H1 (cell line): ENCODE measurements around the gene CYGB.

ENCODE experiments used
- EP300 ChIP-seq, 2 experiments: IDR thresholded peaks; 1 replicate in 1 of 2; 2 replicates in 1 of 2; pipeline ENCODE4 v1.6.1; 2011 to 2012; ENCODE audit warnings: low read depth in 2 of 2, low read length in 2 of 2, mild to moderate bottlenecking in 2 of 2, borderline replicate concordance in 1 of 2, inconsistent platforms in 1 of 2, moderate library complexity in 1 of 2
- HDAC2 ChIP-seq, 2 experiments: fragments of 300-600 bp in 1 of 2; sonication (generic) in 1 of 2; IDR thresholded peaks; 2 replicates each; pipeline ENCODE4 v1.6.1; 2011 to 2012; ENCODE audit warnings: low read depth in 2 of 2, low read length in 2 of 2, mild to moderate bottlenecking in 2 of 2, moderate library complexity in 2 of 2, borderline replicate concordance in 1 of 2, inconsistent platforms in 1 of 2
- TF ChIP-seq, protein P1 (sequence below), 3 experiments: IDR thresholded peaks; 1 replicate in 2 of 3; 2 replicates in 1 of 3; pipeline versions ENCODE4 v1.5.1 to v1.6.1; 2011; ENCODE audit warnings: low read length in 3 of 3, mild to moderate bottlenecking in 3 of 3, inconsistent platforms in 2 of 3, low read depth in 1 of 3, moderate library complexity in 1 of 3; ENCODE audit not compliant: insufficient read depth in 1 of 3; ENCODE audit errors: control extremely low read depth in 1 of 3

DNA sequence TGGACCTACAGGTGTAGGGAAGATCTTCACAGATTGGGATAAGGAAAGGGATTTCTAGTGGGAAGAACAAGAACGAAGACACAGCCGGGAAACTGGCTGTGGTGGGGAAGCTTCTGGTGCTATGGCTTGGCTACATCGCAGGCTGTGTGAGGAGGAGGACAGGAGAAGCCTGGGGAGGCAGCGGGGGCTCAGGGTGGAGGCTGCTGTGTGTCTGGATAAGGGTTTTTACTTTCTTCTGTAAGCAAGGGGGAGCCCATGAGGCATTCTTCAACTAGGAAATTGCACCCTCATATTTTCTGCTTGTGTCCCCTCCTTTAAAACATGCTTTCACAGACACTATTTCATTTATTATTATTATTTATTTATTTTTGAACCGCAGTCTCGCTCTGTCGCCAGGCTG is 33.4 kb downstream of the CYGB start:
- TF ChIP-seq EP300 (IDR thresholded peaks at IDR 0.05; ENCODE audit: borderline replicate concordance in 1 of 2, low read depth in 2 of 2, low read length in 2 of 2) = no peak
- no peak for TF ChIP-seq HDAC2 (IDR thresholded peaks at IDR 0.05; ENCODE audit: borderline replicate concordance in 1 of 2, low read depth in 2 of 2, low read length in 2 of 2)
- TF ChIP-seq, protein P1, sequence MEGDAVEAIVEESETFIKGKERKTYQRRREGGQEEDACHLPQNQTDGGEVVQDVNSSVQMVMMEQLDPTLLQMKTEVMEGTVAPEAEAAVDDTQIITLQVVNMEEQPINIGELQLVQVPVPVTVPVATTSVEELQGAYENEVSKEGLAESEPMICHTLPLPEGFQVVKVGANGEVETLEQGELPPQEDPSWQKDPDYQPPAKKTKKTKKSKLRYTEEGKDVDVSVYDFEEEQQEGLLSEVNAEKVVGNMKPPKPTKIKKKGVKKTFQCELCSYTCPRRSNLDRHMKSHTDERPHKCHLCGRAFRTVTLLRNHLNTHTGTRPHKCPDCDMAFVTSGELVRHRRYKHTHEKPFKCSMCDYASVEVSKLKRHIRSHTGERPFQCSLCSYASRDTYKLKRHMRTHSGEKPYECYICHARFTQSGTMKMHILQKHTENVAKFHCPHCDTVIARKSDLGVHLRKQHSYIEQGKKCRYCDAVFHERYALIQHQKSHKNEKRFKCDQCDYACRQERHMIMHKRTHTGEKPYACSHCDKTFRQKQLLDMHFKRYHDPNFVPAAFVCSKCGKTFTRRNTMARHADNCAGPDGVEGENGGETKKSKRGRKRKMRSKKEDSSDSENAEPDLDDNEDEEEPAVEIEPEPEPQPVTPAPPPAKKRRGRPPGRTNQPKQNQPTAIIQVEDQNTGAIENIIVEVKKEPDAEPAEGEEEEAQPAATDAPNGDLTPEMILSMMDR (IDR thresholded peaks at IDR 0.05; ENCODE audit: control extremely low read depth in 1 of 3, insufficient read depth in 1 of 3, low read depth in 1 of 3, low read length in 3 of 3) = peak; percentile 20 to 36 (median 24); a peak in 3 of 4 replicates
